ENCODE measurements around the gene ADAMTS18. TPM values are rescaled to one million over a fixed set of nuclear protein-coding genes. Genes with fewer than 3 reads are reported as not detected.

The ADAMTS18 gene
- total and polyA plus RNA-seq, 2 of the 8 experiments (the other 6 are each of a cell fraction or from before 2014, with no cell fraction given) = 0.05 to 0.19 TPM

DNA sequence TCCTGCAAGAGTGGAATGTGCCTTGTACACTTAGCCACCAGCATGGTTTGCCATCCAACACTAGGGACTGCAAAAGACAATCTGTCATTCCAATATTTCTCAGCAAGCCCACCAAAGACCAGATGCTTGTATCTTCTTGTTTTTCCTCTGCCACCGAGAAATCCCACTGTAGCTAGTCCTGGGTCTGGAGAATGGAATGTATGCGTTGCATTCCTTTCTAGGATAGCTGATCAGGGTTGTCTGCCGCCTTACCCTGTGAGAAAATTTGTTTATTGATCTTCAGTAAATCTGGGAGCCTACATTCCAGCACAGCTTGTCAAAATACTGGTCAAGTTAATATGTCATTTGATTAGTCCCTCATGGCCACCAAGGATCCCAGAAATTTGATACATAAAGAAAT is 28.1 kb upstream of the ADAMTS18 start:
- no peak overlapping the region for H2BK15ac ChIP-seq (ENCODE audit: low read length)
- H3K79me2 ChIP-seq (ENCODE audit: control insufficient read depth in 1 of 2, insufficient read depth in 2 of 2, low read length in 2 of 2) = no peaks in the 10 kb centered on the region
- no peak overlapping the region for H2BK12ac ChIP-seq (ENCODE audit: low read depth, low read length)
- peak; percentile 60 for FAIRE-seq
- H2BK120ac ChIP-seq (replicated peaks; ENCODE audit: low read depth, low read length) = no peak overlapping the region
- no peaks in the 10 kb centered on the region for H3K79me1 ChIP-seq (ENCODE audit: low read depth, low read length)
- no peak overlapping the region for H4K91ac ChIP-seq (replicated peaks; ENCODE audit: insufficient read length, low read length)
- ChIA-PET CTCF (ENCODE audit: partially characterized antibody) (interaction anchor here (0.7 kb wide), 1 partner anchor 26 kb away, joined by 3 read pairs; no protein-coding TSS in a partner anchor), POLR2A (ENCODE audit: partially characterized antibody) (no interaction called here)
- no peak overlapping the region for H3K4me3 ChIP-seq (ENCODE audit: extremely low read depth in 1 of 4, insufficient read depth in 2 of 4, low read depth in 3 of 4, low read length in 4 of 4)
- H3K4me2 ChIP-seq (ENCODE audit: insufficient read depth in 1 of 2, low read depth in 2 of 2, low read length in 2 of 2) = no peak overlapping the region; a peak in 1 of 4 replicates
- H2AK5ac ChIP-seq (ENCODE audit: low read depth, low read length) = no peak overlapping the region
- H2BK5ac ChIP-seq (ENCODE audit: low read depth, low read length) = no peak overlapping the region
- no peak overlapping the region for H3K4ac ChIP-seq (replicated peaks; ENCODE audit: insufficient read length, low read depth, low read length)
- H2AFZ ChIP-seq (ENCODE audit: low read length) = peak overlapping the region; percentile 7; the same call in 1 of the 2 replicates
- no peak overlapping the region for H3K9ac ChIP-seq (replicated peaks in 1 of 4; ENCODE audit: extremely low read depth in 1 of 4, low read depth in 3 of 4, low read length in 3 of 4)
- H3K27ac ChIP-seq (ENCODE audit: low read depth, low read length) = no peak overlapping the region
- H2BK20ac ChIP-seq (ENCODE audit: low read length) = no peak overlapping the region
- no peak overlapping the region for H4K8ac ChIP-seq (ENCODE audit: extremely low read depth, insufficient read depth, low read length)
- H3K14ac ChIP-seq (ENCODE audit: insufficient read length) = no peak overlapping the region
- TF ChIP-seq, protein P1, sequence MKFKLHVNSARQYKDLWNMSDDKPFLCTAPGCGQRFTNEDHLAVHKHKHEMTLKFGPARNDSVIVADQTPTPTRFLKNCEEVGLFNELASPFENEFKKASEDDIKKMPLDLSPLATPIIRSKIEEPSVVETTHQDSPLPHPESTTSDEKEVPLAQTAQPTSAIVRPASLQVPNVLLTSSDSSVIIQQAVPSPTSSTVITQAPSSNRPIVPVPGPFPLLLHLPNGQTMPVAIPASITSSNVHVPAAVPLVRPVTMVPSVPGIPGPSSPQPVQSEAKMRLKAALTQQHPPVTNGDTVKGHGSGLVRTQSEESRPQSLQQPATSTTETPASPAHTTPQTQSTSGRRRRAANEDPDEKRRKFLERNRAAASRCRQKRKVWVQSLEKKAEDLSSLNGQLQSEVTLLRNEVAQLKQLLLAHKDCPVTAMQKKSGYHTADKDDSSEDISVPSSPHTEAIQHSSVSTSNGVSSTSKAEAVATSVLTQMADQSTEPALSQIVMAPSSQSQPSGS (IDR thresholded peaks at IDR 0.05; ENCODE audit: low read length) = no peak
- TF ChIP-seq TEAD4 (IDR thresholded peaks at IDR 0.05; ENCODE audit: low read depth, low read length) = peak; percentile 55; the same call in 1 of the 2 replicates
- H3K4me1 ChIP-seq (replicated peaks in 1 of 4; ENCODE audit: control insufficient read depth in 3 of 4, insufficient read depth in 4 of 4, low read length in 3 of 4) = peaks cover 0 to 3% (median under 1%) of the 10 kb centered on the region in 4 experiments; a peak in 2 of 7 replicates
- H4K20me1 ChIP-seq (replicated peaks in 1 of 2; ENCODE audit: control insufficient read depth in 1 of 2, insufficient read depth in 2 of 2, low read length in 2 of 2) = no peaks in the 10 kb centered on the region
- no peaks in the 10 kb centered on the region for H3K36me3 ChIP-seq (ENCODE audit: control insufficient read depth in 2 of 4, insufficient read depth in 4 of 4, low read length in 3 of 4)
- H3K23ac ChIP-seq (ENCODE audit: insufficient read length) = no peak overlapping the region
- no peak for DNase-seq (ENCODE audit: low read depth in 1 of 2, low spot score in 2 of 2)
- WGBS, 2 experiments (ENCODE audit: extremely low coverage in 1 of 2, insufficient coverage in 1 of 2, insufficient read length in 1 of 2, insufficient replicate concordance in 2 of 2, low coverage in 1 of 2, low lambda C conversion rate in 2 of 2, missing lambda C conversion rate in 1 of 2) = 58% methylated on average over 3 of the region's 3 CpGs; no CpG with 5 or more reads in 1 of the 2 experiments
- peaks cover 0 to 1% (median 0%) of the 10 kb centered on the region in 4 experiments; a peak in 1 of 7 replicates for H3K27me3 ChIP-seq (replicated peaks in 1 of 4; ENCODE audit: control insufficient read depth in 3 of 4, extremely low read depth in 1 of 4, insufficient read depth in 3 of 4, low read length in 3 of 4)
- 0 out of 2 replicates have a peak overlapping the region, but pooled peaks have one; percentile 24 for H3K18ac ChIP-seq (ENCODE audit: extremely low read depth, low read length)
- no peak overlapping the region for H3K56ac ChIP-seq (replicated peaks; ENCODE audit: insufficient read length, low read depth, low read length)
- H3K9me3 ChIP-seq (ENCODE audit: insufficient read depth in 2 of 2, low read depth in 1 of 2, low read length in 1 of 2) = no peaks in the 10 kb centered on the region
- H3K23me2 ChIP-seq (ENCODE audit: low read depth, low read length) = no peaks in the 10 kb centered on the region
- H4K5ac ChIP-seq (ENCODE audit: insufficient read length, low read depth, low read length) = no peak overlapping the region

Measured in H1 (cell line).